Measurements from ENCODE around the gene CXCL1. TPM values are rescaled to one million over a fixed set of nuclear protein-coding genes. Genes with fewer than 3 reads are reported as not detected.

CXCL1 gene
- total and polyA plus RNA-seq, 2 donors (not counting 1 experiment from before 2014, with no cell fraction given), result 1.4 to 1.5 TPM

DNA sequence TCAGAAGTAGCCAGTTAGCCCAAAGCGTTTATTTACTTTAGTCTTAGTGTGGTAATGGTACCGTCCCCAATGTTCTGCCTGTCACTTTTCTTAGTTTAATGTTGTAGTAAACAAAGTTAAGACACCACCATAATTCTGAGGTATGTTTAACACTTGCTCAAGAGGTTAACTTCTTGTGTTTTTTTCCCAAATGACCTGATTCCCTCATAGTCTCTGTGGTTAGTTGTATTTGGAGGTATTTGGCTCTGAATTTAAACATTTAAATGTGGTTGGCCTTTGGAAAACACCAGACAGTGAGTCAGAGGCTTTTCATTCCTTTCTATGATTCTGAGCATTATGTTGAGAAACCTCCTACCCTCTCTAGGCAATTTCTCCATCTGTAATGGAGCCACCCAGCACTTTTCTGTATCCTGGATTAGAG is 47.9 kb downstream of the CXCL1 start:
- TF ChIP-seq, protein P1, sequence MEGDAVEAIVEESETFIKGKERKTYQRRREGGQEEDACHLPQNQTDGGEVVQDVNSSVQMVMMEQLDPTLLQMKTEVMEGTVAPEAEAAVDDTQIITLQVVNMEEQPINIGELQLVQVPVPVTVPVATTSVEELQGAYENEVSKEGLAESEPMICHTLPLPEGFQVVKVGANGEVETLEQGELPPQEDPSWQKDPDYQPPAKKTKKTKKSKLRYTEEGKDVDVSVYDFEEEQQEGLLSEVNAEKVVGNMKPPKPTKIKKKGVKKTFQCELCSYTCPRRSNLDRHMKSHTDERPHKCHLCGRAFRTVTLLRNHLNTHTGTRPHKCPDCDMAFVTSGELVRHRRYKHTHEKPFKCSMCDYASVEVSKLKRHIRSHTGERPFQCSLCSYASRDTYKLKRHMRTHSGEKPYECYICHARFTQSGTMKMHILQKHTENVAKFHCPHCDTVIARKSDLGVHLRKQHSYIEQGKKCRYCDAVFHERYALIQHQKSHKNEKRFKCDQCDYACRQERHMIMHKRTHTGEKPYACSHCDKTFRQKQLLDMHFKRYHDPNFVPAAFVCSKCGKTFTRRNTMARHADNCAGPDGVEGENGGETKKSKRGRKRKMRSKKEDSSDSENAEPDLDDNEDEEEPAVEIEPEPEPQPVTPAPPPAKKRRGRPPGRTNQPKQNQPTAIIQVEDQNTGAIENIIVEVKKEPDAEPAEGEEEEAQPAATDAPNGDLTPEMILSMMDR (conservative IDR thresholded peaks at IDR 0.05 in 1 of 2, IDR thresholded peaks at IDR 0.05 in 1 of 2; ENCODE audit: low read depth in 1 of 2, low read length in 2 of 2), result no peak
- TF ChIP-seq EZH2 (IDR thresholded peaks at IDR 0.05; ENCODE audit: low read length, missing control alignments), result no peak
- no peak overlapping the region for H3K9ac ChIP-seq (ENCODE audit: insufficient read depth, low read length)
- H3K27ac ChIP-seq (ENCODE audit: insufficient read depth, low read length), result no peak overlapping the region

DNA sequence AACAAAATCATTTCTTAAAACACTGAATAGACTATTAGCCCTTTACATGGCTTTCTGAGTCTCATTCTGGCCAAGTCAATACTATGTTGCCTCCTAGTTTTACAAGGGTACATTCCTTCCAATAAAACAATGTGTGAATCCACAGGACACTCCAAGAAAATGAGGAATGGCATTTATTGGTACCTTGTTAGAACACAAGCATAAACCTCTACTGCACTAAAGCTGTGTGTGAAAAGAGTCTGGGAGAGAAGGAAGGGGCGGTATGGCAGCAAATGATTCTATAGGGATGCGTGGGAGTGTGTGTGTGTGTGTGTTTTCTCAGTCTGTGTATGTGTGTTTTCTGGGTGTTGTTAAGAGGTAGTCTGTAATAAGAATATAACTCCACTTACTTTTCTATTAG is 48.9 kb downstream of the CXCL1 start:
- DNase-seq (ENCODE audit: low read depth in 2 of 2), result no peak
- Histone ChIP-seq H3K27me3 (ENCODE audit: control insufficient read depth, insufficient read depth, low read length) (no peaks in the 10 kb centered on the region), H3K79me2 (ENCODE audit: control insufficient read depth, insufficient read depth, low read length) (no peaks in the 10 kb centered on the region), H3K9me3 (ENCODE audit: control insufficient read depth, insufficient read depth, low read depth, low read length) (no peaks in the 10 kb centered on the region), H3K9ac (ENCODE audit: insufficient read depth, low read length) (no peak overlapping the region), H2AFZ (ENCODE audit: low read length) (no peak overlapping the region), H3K36me3 (ENCODE audit: control insufficient read depth, insufficient read depth, low read length) (no peaks in the 10 kb centered on the region), H3K27ac (ENCODE audit: insufficient read depth, low read length) (no peak overlapping the region), H3K4me3 (replicated peaks in 1 of 4; ENCODE audit: control extremely low read depth in 1 of 4, insufficient read depth in 1 of 4, low read depth in 3 of 4, low read length in 4 of 4) (no peak overlapping the region), H3K4me2 (ENCODE audit: extremely low read depth, insufficient read depth, low read length) (no peak overlapping the region), H4K20me1 (ENCODE audit: control insufficient read depth, extremely low read depth, insufficient read depth, low read length) (no peaks in the 10 kb centered on the region), H3K4me1 (ENCODE audit: control insufficient read depth, extremely low read depth, insufficient read depth, low read length) (peaks cover 7% of the 10 kb centered on the region)
- TF ChIP-seq, protein P1 (conservative IDR thresholded peaks at IDR 0.05 in 1 of 2, IDR thresholded peaks at IDR 0.05 in 1 of 2; ENCODE audit: low read depth in 1 of 2, low read length in 2 of 2), result no peak
- TF ChIP-seq EZH2 (IDR thresholded peaks at IDR 0.05; ENCODE audit: low read length, missing control alignments), result no peak

More for the DNA sequence above, 47.9 kb downstream of the CXCL1 start:
- H3K4me3 ChIP-seq (replicated peaks in 1 of 4; ENCODE audit: control extremely low read depth in 1 of 4, insufficient read depth in 1 of 4, low read depth in 3 of 4, low read length in 4 of 4), result no peak overlapping the region
- H2AFZ ChIP-seq (ENCODE audit: low read length), result no peak overlapping the region
- H3K4me2 ChIP-seq (ENCODE audit: extremely low read depth, insufficient read depth, low read length), result no peak overlapping the region
- peaks cover 7% of the 10 kb centered on the region for H3K4me1 ChIP-seq (ENCODE audit: control insufficient read depth, extremely low read depth, insufficient read depth, low read length)
- no peaks in the 10 kb centered on the region for H3K79me2 ChIP-seq (ENCODE audit: control insufficient read depth, insufficient read depth, low read length)
- H4K20me1 ChIP-seq (ENCODE audit: control insufficient read depth, extremely low read depth, insufficient read depth, low read length), result no peaks in the 10 kb centered on the region
- no peaks in the 10 kb centered on the region for H3K27me3 ChIP-seq (ENCODE audit: control insufficient read depth, insufficient read depth, low read length)
- DNase-seq (ENCODE audit: low read depth in 2 of 2), result peak; percentile 97
- H3K36me3 ChIP-seq (ENCODE audit: control insufficient read depth, insufficient read depth, low read length), result no peaks in the 10 kb centered on the region
- H3K9me3 ChIP-seq (ENCODE audit: control insufficient read depth, insufficient read depth, low read depth, low read length), result no peaks in the 10 kb centered on the region

DNA sequence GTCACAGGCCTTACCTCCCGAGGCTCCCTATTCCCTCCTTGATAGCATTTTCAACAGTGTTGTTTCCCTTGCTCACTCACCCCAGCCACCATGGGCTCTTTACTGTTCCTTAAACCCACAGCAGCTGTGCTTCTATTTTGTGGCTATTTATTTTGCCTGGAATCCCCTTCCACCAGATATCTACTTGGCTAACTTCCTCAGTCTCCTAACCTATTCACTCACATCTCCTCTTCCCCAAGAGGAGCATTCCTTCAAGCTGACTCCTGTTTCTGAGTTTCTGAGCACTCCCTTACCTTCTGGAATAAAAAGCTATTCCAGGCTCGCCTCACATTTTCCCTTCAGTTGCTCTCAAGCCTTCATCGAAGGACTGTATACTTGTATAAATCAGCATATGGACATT is 50.5 kb downstream of the CXCL1 start:
- peak in 1 of 2 donors; percentile 91 for DNase-seq (ENCODE audit: low read depth in 2 of 2)
- TF ChIP-seq EZH2 (IDR thresholded peaks at IDR 0.05; ENCODE audit: low read length, missing control alignments), result no peak
- TF ChIP-seq, protein P1 (conservative IDR thresholded peaks at IDR 0.05 in 1 of 2, IDR thresholded peaks at IDR 0.05 in 1 of 2; ENCODE audit: low read depth in 1 of 2, low read length in 2 of 2), result no peak
- Histone ChIP-seq H3K27me3 (ENCODE audit: control insufficient read depth, insufficient read depth, low read length) (no peaks in the 10 kb centered on the region), H3K36me3 (ENCODE audit: control insufficient read depth, insufficient read depth, low read length) (no peaks in the 10 kb centered on the region), H3K79me2 (ENCODE audit: control insufficient read depth, insufficient read depth, low read length) (no peaks in the 10 kb centered on the region), H3K4me3 (replicated peaks in 1 of 4; ENCODE audit: control extremely low read depth in 1 of 4, insufficient read depth in 1 of 4, low read depth in 3 of 4, low read length in 4 of 4) (no peak overlapping the region), H4K20me1 (ENCODE audit: control insufficient read depth, extremely low read depth, insufficient read depth, low read length) (no peaks in the 10 kb centered on the region), H3K27ac (ENCODE audit: insufficient read depth, low read length) (no peak overlapping the region), H3K9ac (ENCODE audit: insufficient read depth, low read length) (no peak overlapping the region), H3K4me2 (ENCODE audit: extremely low read depth, insufficient read depth, low read length) (no peak overlapping the region), H2AFZ (ENCODE audit: low read length) (no peak overlapping the region), H3K4me1 (ENCODE audit: control insufficient read depth, extremely low read depth, insufficient read depth, low read length) (peaks cover 7% of the 10 kb centered on the region), H3K9me3 (ENCODE audit: control insufficient read depth, insufficient read depth, low read depth, low read length) (no peaks in the 10 kb centered on the region)

Other genes starting within 250 kb of the CXCL1 start
- gene RASSF6, start 249.0 kb upstream of the CXCL1 start, total RNA-seq, result under 0.01 TPM in 1 of 2 replicates, not detected in the other
- gene RASSF6, start 249.0 kb upstream of the CXCL1 start, polyA plus RNA-seq, result 0.01 TPM in 1 of 2 replicates, not detected in the other
- 1.3 TPM in 2 replicates for gene CXCL8, start 128.8 kb upstream of the CXCL1 start, total RNA-seq
- 1.2 and 1.4 TPM in 2 replicates for gene CXCL8, start 128.8 kb upstream of the CXCL1 start, polyA plus RNA-seq
- gene CXCL6, start 32.7 kb upstream of the CXCL1 start, total RNA-seq, result 0.17 and 0.77 TPM in 2 replicates
- gene CXCL6, start 32.7 kb upstream of the CXCL1 start, polyA plus RNA-seq, result 0.23 and 0.66 TPM in 2 replicates
- not detected in 2 replicates for gene PF4V1, start 16.1 kb upstream of the CXCL1 start, total RNA-seq
- not detected in 2 replicates for gene PF4V1, start 16.1 kb upstream of the CXCL1 start, polyA plus RNA-seq
- not detected in 2 replicates for gene PF4, start 112.6 kb downstream of the CXCL1 start, total RNA-seq
- not detected in 2 replicates for gene PF4, start 112.6 kb downstream of the CXCL1 start, polyA plus RNA-seq
- not detected in 2 replicates for gene PPBP, start 118.8 kb downstream of the CXCL1 start, total RNA-seq
- not detected in 2 replicates for gene PPBP, start 118.8 kb downstream of the CXCL1 start, polyA plus RNA-seq
- gene CXCL5, start 129.3 kb downstream of the CXCL1 start, total RNA-seq, result 0.66 and 0.77 TPM in 2 replicates
- 0.24 and 0.58 TPM in 2 replicates for gene CXCL5, start 129.3 kb downstream of the CXCL1 start, polyA plus RNA-seq
- gene CXCL3, start 169.3 kb downstream of the CXCL1 start, total RNA-seq, result 1.3 and 2.5 TPM in 2 replicates
- 0.51 and 1.9 TPM in 2 replicates for gene CXCL3, start 169.3 kb downstream of the CXCL1 start, polyA plus RNA-seq
- 2.8 and 4.4 TPM in 2 replicates for gene CXCL2, start 229.8 kb downstream of the CXCL1 start, total RNA-seq
- gene CXCL2, start 229.8 kb downstream of the CXCL1 start, polyA plus RNA-seq, result 0.25 and 2.1 TPM in 2 replicates